Cardiac muscle cell (in vitro differentiated cells and primary cell): ENCODE measurements around the gene MFSD12. TPM values are rescaled to one million over a fixed set of nuclear protein-coding genes. Genes with fewer than 3 reads are reported as not detected.
"Not testable (repeated sequence)": the region's sequence is repeated elsewhere in the genome, so short reads cannot be mapped to it uniquely, and the experiment has no call there.

Experiments
- DNase-seq, 2 donors: peaks; one replicate each; pipeline versions ENCODE4 v3.0.0 to v3.0.0-alpha.2; 2010 to 2017; ENCODE audit warnings: low read depth in 1 of 2, low spot score in 1 of 2
- H3K27ac ChIP-seq: fragments of 200-600 bp; sonication (generic); 2 replicates; pipeline ENCODE4 v1.5.1; 2016
- H3K27me3 ChIP-seq: fragments of 200-600 bp; sonication (generic); 2 replicates; pipeline ENCODE4 v1.6.0; 2016; ENCODE audit warnings: control low read depth
- H3K36me3 ChIP-seq: fragments of 200-600 bp; sonication (generic); 2 replicates; pipeline ENCODE4 v1.5.1; 2016; ENCODE audit warnings: control low read depth
- H3K4me1 ChIP-seq: fragments of 200-600 bp; sonication (generic); 2 replicates; pipeline ENCODE4 v1.8.1; 2017; ENCODE audit warnings: low read depth, mild to moderate bottlenecking, mixed run types
- H3K4me3 ChIP-seq: fragments of 200-600 bp; sonication (generic); 2 replicates; pipeline ENCODE4 v1.5.1; 2016; ENCODE audit warnings: mild to moderate bottlenecking
- H3K9me3 ChIP-seq: fragments of 200-600 bp; sonication (generic); 2 replicates; pipeline ENCODE4 v1.5.1; 2017; ENCODE audit warnings: low read depth, mild to moderate bottlenecking, control low read depth
- CTCF ChIP-seq: IDR thresholded peaks from 2 replicates; pipeline ENCODE4 v1.5.1; 2012; ENCODE audit warnings: low read depth, mild to moderate bottlenecking, low read length
- polyA plus RNA-seq: library from polyadenylated mRNA; unstranded; fragments of >200 nt; fragmentation: Nextera tagmentation; extraction: Ambion mirVana; gene quantifications from 2 replicates; pipeline ENCODE4 v1.2.1, GENCODE V29; 2016
- total RNA-seq: library from RNA; depleted of rRNA; stranded (reverse); fragments of >200 nt; gene quantifications from 2 replicates; pipeline ENCODE4 v1.2.3, GENCODE V29; 2016

Gene MFSD12
- total and polyA plus RNA-seq, 2 experiments from 2014 or later: 71.8 to 89.0 TPM

GRCh38 chr19:3533033-3533432, 24.4 kb downstream of the MFSD12 start:
- Histone ChIP-seq H3K27me3 (no peaks in the 10 kb centered on the region), H3K4me1 (no peaks in the 10 kb centered on the region), H3K9me3 (no peaks in the 10 kb centered on the region), H3K36me3 (peaks cover 22% of the 10 kb centered on the region), H3K27ac (no peak overlapping the region), H3K4me3 (no peak overlapping the region)
- no peak for TF ChIP-seq CTCF
- no peak for DNase-seq

GRCh38 chr19:3532154-3532786, 25.1 kb downstream of the MFSD12 start:
- no peak for DNase-seq
- Histone ChIP-seq H3K9me3 (no peaks in the 10 kb centered on the region), H3K36me3 (peaks cover 29% of the 10 kb centered on the region), H3K4me1 (no peaks in the 10 kb centered on the region), H3K4me3 (no peak overlapping the region), H3K27ac (no peak overlapping the region), H3K27me3 (no peaks in the 10 kb centered on the region)
- no peak for TF ChIP-seq CTCF

- TF ChIP-seq CTCF: no peak
- Histone ChIP-seq H3K36me3 (peaks cover 34% of the 10 kb centered on the region), H3K4me1 (no peaks in the 10 kb centered on the region), H3K4me3 (no peak overlapping the region), H3K27me3 (no peaks in the 10 kb centered on the region), H3K27ac (no peak overlapping the region), H3K9me3 (no peaks in the 10 kb centered on the region)
- no peak for DNase-seq
These were observed 25.7 kb downstream of the MFSD12 start for GRCh38 chr19:3531716-3532115.

- DNase-seq: no peak
- Histone ChIP-seq H3K4me1 (no peaks in the 10 kb centered on the region), H3K4me3 (no peak overlapping the region), H3K36me3 (peaks cover 38% of the 10 kb centered on the region), H3K27ac (no peak overlapping the region), H3K27me3 (no peaks in the 10 kb centered on the region), H3K9me3 (no peaks in the 10 kb centered on the region)
- TF ChIP-seq CTCF: no peak
These were observed 27.0 kb downstream of the MFSD12 start for GRCh38 chr19:3530389-3530788.

GRCh38 chr19:3529299-3529698, 28.1 kb downstream of the MFSD12 start:
- H3K4me3 ChIP-seq, H3K4me1 ChIP-seq, H3K27ac ChIP-seq, DNase-seq, H3K27me3 ChIP-seq, H3K9me3 ChIP-seq: not testable (repeated sequence)
- peaks cover 33% of the 10 kb centered on the region for H3K36me3 ChIP-seq

GRCh38 chr19:3528539-3529211, 28.7 kb downstream of the MFSD12 start:
- peaks cover 36% of the 10 kb centered on the region for H3K36me3 ChIP-seq
- DNase-seq: no peak
- no peak overlapping the region for H3K27ac ChIP-seq
- no peaks in the 10 kb centered on the region for H3K4me1 ChIP-seq
- no peaks in the 10 kb centered on the region for H3K9me3 ChIP-seq
- no peak overlapping the region for H3K4me3 ChIP-seq
- TF ChIP-seq CTCF: no peak
- no peaks in the 10 kb centered on the region for H3K27me3 ChIP-seq
